SK-N-SH (cell line): ENCODE data around the gene PRICKLE2. TPM values are rescaled to one million over a fixed set of nuclear protein-coding genes. Genes with fewer than 3 reads are reported as not detected.
A peak's percentile ranks its signal among the peaks of the same experiment; 100 is the strongest.

ENCODE experiments used
- CTCF ChIA-PET: fragments of 300-600, 350-600 bp; formaldehyde crosslinking; extraction: SDS; loops from one replicate; lab custom pipeline; 2021; lab: Yijun Ruan, JAX
- POLR2A ChIA-PET: fragments of 350-600 bp; sonication (Branson Sonifier 250); formaldehyde crosslinking; extraction: SDS; loops from one replicate; lab custom pipeline; 2020; ENCODE audit warnings: antibody characterized with exemption, inconsistent platforms; lab: Yijun Ruan, JAX
- DNase-seq: peaks from one replicate; pipeline ENCODE4 v3.0.0; 2012
- H2AFZ ChIP-seq: fragments of 200-600 bp; sonication (generic); 2 replicates; pipeline ENCODE4 v1.8.1; 2016; ENCODE audit warnings: antibody characterized with exemption, mild to moderate bottlenecking, low read depth
- H3F3A ChIP-seq: fragments of 200-600 bp; sonication (generic); replicated peaks from 2 replicates; pipeline ENCODE3; 2016; ENCODE audit warnings: antibody characterized with exemption, mild to moderate bottlenecking; ENCODE audit not compliant: insufficient read depth
- H3K27ac ChIP-seq, 2 experiments: fragments of 200-500 bp in 1 of 2; fragments of 200-600 bp in 1 of 2; sonication (Bioruptor generic) in 1 of 2; sonication (generic), shearing (Covaris generic) in 1 of 2; 2 replicates each; pipeline versions ENCODE4 v1.5.1 to v1.6.1; 2014 to 2016; ENCODE audit warnings: low read depth in 2 of 2, inconsistent platforms in 1 of 2, low read length in 1 of 2, mild to moderate bottlenecking in 1 of 2, mixed read lengths in 1 of 2
- H3K27me3 ChIP-seq: fragments of 200-600 bp; sonication (generic), shearing (Covaris generic); 2 replicates; pipeline ENCODE4 v1.6.1; 2016; ENCODE audit warnings: mixed run types; ENCODE audit not compliant: insufficient read depth
- H3K36me3 ChIP-seq, 2 experiments: fragments of 200-500 bp in 1 of 2; fragments of 200-600 bp in 1 of 2; sonication (Bioruptor generic) in 1 of 2; sonication (generic) in 1 of 2; replicated peaks in 1 of 2; 2 replicates each; pipeline versions ENCODE3 to v1.5.1; 2014 to 2016; ENCODE audit warnings: low read length in 1 of 2, mild to moderate bottlenecking in 1 of 2; ENCODE audit not compliant: insufficient read depth in 2 of 2, control insufficient read depth in 1 of 2
- H3K4me1 ChIP-seq, 2 experiments: fragments of 200-500 bp in 1 of 2; fragments of 200-600 bp in 1 of 2; sonication (Bioruptor generic) in 1 of 2; sonication (generic), shearing (Covaris generic) in 1 of 2; 2 replicates each; pipeline versions ENCODE4 v1.5.1 to v1.6.1; 2014 to 2016; ENCODE audit warnings: low read depth in 1 of 2, low read length in 1 of 2, mixed run types in 1 of 2; ENCODE audit not compliant: insufficient read depth in 2 of 2, control insufficient read depth in 1 of 2
- H3K4me2 ChIP-seq: fragments of 200-600 bp; sonication (generic), shearing (Covaris generic); 2 replicates; pipeline ENCODE4 v1.6.1; 2017; ENCODE audit warnings: mixed run types
- H3K4me3 ChIP-seq, 2 experiments: fragments of 200-500 bp in 1 of 2; fragments of 200-600 bp in 1 of 2; sonication (Bioruptor generic) in 1 of 2; sonication (generic), shearing (Covaris generic) in 1 of 2; 2 replicates each; pipeline versions ENCODE4 v1.5.1 to v1.8.1; 2014 to 2016; ENCODE audit warnings: low read depth in 2 of 2, inconsistent platforms in 1 of 2, low read length in 1 of 2, mild to moderate bottlenecking in 1 of 2, mixed read lengths in 1 of 2, moderate library complexity in 1 of 2
- H3K79me2 ChIP-seq: fragments of 200-600 bp; sonication (generic); 2 replicates; pipeline ENCODE4 v1.8.1; 2017; ENCODE audit warnings: mild to moderate bottlenecking; ENCODE audit not compliant: insufficient read depth
- H3K9ac ChIP-seq: fragments of 200-600 bp; sonication (generic); 2 replicates; pipeline ENCODE4 v1.6.1; 2017; ENCODE audit warnings: mixed run types
- H3K9me2 ChIP-seq: fragments of 200-600 bp; sonication (generic); 2 replicates; pipeline ENCODE4 v1.6.1; 2017; ENCODE audit warnings: mixed run types
- H3K9me3 ChIP-seq: fragments of 200-600 bp; sonication (generic); 2 replicates; pipeline ENCODE4 v1.6.1; 2017; ENCODE audit warnings: mixed run types, mild to moderate bottlenecking, moderate library complexity
- H4K20me1 ChIP-seq: fragments of 200-600 bp; sonication (generic); 2 replicates; pipeline ENCODE4 v1.6.1; 2017; ENCODE audit warnings: mild to moderate bottlenecking, mixed run types; ENCODE audit not compliant: insufficient read depth
- CHD2 ChIP-seq: fragments of 150-350 bp; IDR thresholded peaks from 2 replicates; pipeline ENCODE4 v1.6.1; 2018; ENCODE audit warnings: low read length; ENCODE audit not compliant: partially characterized antibody
- ELF1 ChIP-seq: IDR thresholded peaks from 2 replicates; pipeline ENCODE4 v1.4.0; 2012
- EP300 ChIP-seq, 2 experiments: IDR thresholded peaks; 2 replicates each; pipeline versions ENCODE4 v1.4.0 to v1.6.1; 2012; ENCODE audit warnings: borderline replicate concordance in 1 of 2, low read depth in 1 of 2, low read length in 1 of 2
- EZH2phosphoT487 ChIP-seq: fragments of 200-600 bp; sonication (generic); IDR thresholded peaks from 2 replicates; pipeline ENCODE4 v1.6.1; 2017; ENCODE audit warnings: low read depth, mixed run types, mild to moderate bottlenecking, antibody characterized with exemption, moderate library complexity, borderline replicate concordance
- FOSL2 ChIP-seq: IDR thresholded peaks from 2 replicates; pipeline ENCODE4 v1.4.0; 2012; ENCODE audit warnings: low read depth, mild to moderate bottlenecking, moderate library complexity, borderline replicate concordance
- FOXM1 ChIP-seq: IDR thresholded peaks from 2 replicates; pipeline ENCODE4 v1.4.0; 2012; ENCODE audit warnings: low read depth, mild to moderate bottlenecking
- GABPA ChIP-seq: IDR thresholded peaks from 2 replicates; pipeline ENCODE4 v1.4.0; 2012; ENCODE audit warnings: low read depth, mild to moderate bottlenecking
- GATA2 ChIP-seq: sonication (generic); formaldehyde crosslinking; IDR thresholded peaks from 2 replicates; pipeline ENCODE4 v1.5.0; 2020; ENCODE audit warnings: mild to moderate bottlenecking, missing genetic modification reagents
- IRF3 ChIP-seq: fragments of 150-350 bp; IDR thresholded peaks from 2 replicates; pipeline ENCODE4 v1.6.1; 2016; ENCODE audit warnings: mild to moderate bottlenecking, low read depth, low read length
- JUND ChIP-seq: IDR thresholded peaks from 2 replicates; pipeline ENCODE4 v1.4.0; 2012
- MAX ChIP-seq: IDR thresholded peaks from 2 replicates; pipeline ENCODE4 v1.4.0; 2012; ENCODE audit warnings: low read depth
- MEF2A ChIP-seq: IDR thresholded peaks from 2 replicates; pipeline ENCODE4 v1.4.0; 2012; ENCODE audit warnings: low read depth, borderline replicate concordance
- MXI1 ChIP-seq: IDR thresholded peaks from 2 replicates; pipeline ENCODE4 v1.6.1; 2012; ENCODE audit warnings: mild to moderate bottlenecking, low read depth, low read length, improper control_type of control experiment
- PBX3 ChIP-seq: IDR thresholded peaks from 2 replicates; pipeline ENCODE4; 2012
- POLR2AphosphoS5 ChIP-seq: IDR thresholded peaks from 2 replicates; pipeline ENCODE4 v1.6.1; 2012; ENCODE audit warnings: low read depth, low read length
- RAD21 ChIP-seq: IDR thresholded peaks from 2 replicates; pipeline ENCODE4 v1.6.1; 2012; ENCODE audit warnings: mild to moderate bottlenecking, low read length
- RCOR1 ChIP-seq: fragments of 150-350 bp; IDR thresholded peaks from 2 replicates; pipeline ENCODE4 v1.6.1; 2017; ENCODE audit warnings: antibody characterized with exemption, low read length
- REST ChIP-seq: IDR thresholded peaks from 2 replicates; pipeline ENCODE4 v1.6.1; 2012; ENCODE audit warnings: mild to moderate bottlenecking, low read depth, low read length, moderate library complexity
- RFX5 ChIP-seq: IDR thresholded peaks from 2 replicates; pipeline ENCODE4 v1.6.1; 2012; ENCODE audit warnings: mild to moderate bottlenecking, improper control_type of control experiment, low read length
- SIN3A ChIP-seq: IDR thresholded peaks from 2 replicates; pipeline ENCODE4 v1.6.1; 2012; ENCODE audit warnings: low read depth, mild to moderate bottlenecking, low read length, moderate library complexity, borderline replicate concordance
- SMC3 ChIP-seq: IDR thresholded peaks from 2 replicates; pipeline ENCODE4 v1.6.1; 2012; ENCODE audit warnings: low read depth, low read length, improper control_type of control experiment
- TCF12 ChIP-seq: IDR thresholded peaks from 2 replicates; pipeline ENCODE4 v1.4.0; 2012
- TEAD4 ChIP-seq: IDR thresholded peaks from 2 replicates; pipeline ENCODE4 v1.4.0; 2012; ENCODE audit warnings: mild to moderate bottlenecking, borderline replicate concordance; ENCODE audit not compliant: insufficient read depth
- USF2 ChIP-seq: fragments of 150-350 bp; IDR thresholded peaks from 2 replicates; pipeline ENCODE4 v1.6.1; 2017; ENCODE audit warnings: antibody characterized with exemption, low read length, low read depth, borderline replicate concordance
- YY1 ChIP-seq: IDR thresholded peaks from 2 replicates; pipeline ENCODE4 v1.4.0; 2012; ENCODE audit warnings: low read depth, mild to moderate bottlenecking
- ZBTB33 ChIP-seq: IDR thresholded peaks from 2 replicates; pipeline ENCODE4 v1.4.0; 2012; ENCODE audit warnings: low read depth, borderline replicate concordance
- WGBS: methylation state at CpG from one replicate; pipeline ENCODE4 v1.1.6; 2017; ENCODE audit warnings: low lambda C conversion rate; 5-methylcytosine and 5-hydroxymethylcytosine counted together
- polyA plus RNA-seq, 3 experiments: library from polyadenylated mRNA; depleted of rRNA; stranded (reverse); fragments of >200 nt; gene quantifications; 2 replicates each; pipeline ENCODE4 v1.2.3, GENCODE V29; 2012

The PRICKLE2 gene
- polyA plus RNA-seq, 1 of the 3 experiments (the other 2 are of a cell fraction) = 0.67 TPM

- Histone ChIP-seq H3K9ac (no peak overlapping the region), H3K27ac (no peak overlapping the region; a peak in 1 of 4 replicates), H3F3A (no peaks in the 10 kb centered on the region), H3K79me2 (no peaks in the 10 kb centered on the region), H3K4me2 (no peak overlapping the region), H3K27me3 (no peaks in the 10 kb centered on the region), H3K4me3 (no peak overlapping the region), H3K36me3 (no peaks in the 10 kb centered on the region), H3K9me3 (no peaks in the 10 kb centered on the region), H2AFZ (no peak overlapping the region), H3K4me1 (peaks cover 0 to 12% of the 10 kb centered on the region in 2 experiments; a peak in 2 of 4 replicates), H4K20me1 (no peaks in the 10 kb centered on the region), H3K9me2 (no peaks in the 10 kb centered on the region)
- WGBS = 71% methylated on average over 2 of the region's 3 CpGs
- ChIA-PET CTCF (interaction anchor here (0.9 to 2.1 kb wide), 7 partner anchors 10 to 431 kb away, joined by 3 to 6 read pairs (median 3); no protein-coding TSS in a partner anchor), POLR2A (interaction anchor here (1.1 kb wide), 1 partner anchor 15 kb away, joined by 3 read pairs; no protein-coding TSS in a partner anchor)
- DNase-seq = peak; percentile 73
- no peak for TF ChIP-seq FOXM1
- TF ChIP-seq YY1 = no peak
- no peak for TF ChIP-seq MAX
- no peak for TF ChIP-seq JUND
- TF ChIP-seq CHD2 = peak; percentile 55
- TF ChIP-seq RAD21 = peak; percentile 16; the same call in 1 of the 2 replicates
- TF ChIP-seq GABPA = no peak
- TF ChIP-seq GATA2 (CRISPR knock-in tag) = peak; percentile 92
- TF ChIP-seq ELF1 = no peak
- no peak for TF ChIP-seq POLR2AphosphoS5
- no peak for TF ChIP-seq SIN3A
- no peak for TF ChIP-seq USF2
- TF ChIP-seq TEAD4 = no peak
- TF ChIP-seq REST = no peak
- peak; percentile 18; the same call in 1 of the 2 replicates for TF ChIP-seq SMC3
- TF ChIP-seq MXI1 = peak; percentile 87; the same call in 1 of the 2 replicates
- peak; percentile 13; the same call in 1 of the 2 replicates for TF ChIP-seq TCF12
- no peak for TF ChIP-seq PBX3
- TF ChIP-seq ZBTB33 = no peak
- TF ChIP-seq EZH2phosphoT487 = no peak
- TF ChIP-seq EP300 (IDR thresholded peaks at IDR 0.05; ENCODE audit: borderline replicate concordance in 1 of 2, low read depth in 1 of 2, low read length in 1 of 2) = peak in 1 of 2 experiments; percentile 84; a peak in 1 of 4 replicates
- no peak for TF ChIP-seq IRF3
- no peak; the same call in 1 of the 2 replicates for TF ChIP-seq RFX5
- no peak for TF ChIP-seq MEF2A
- TF ChIP-seq FOSL2 = no peak
- peak; percentile 92 for TF ChIP-seq RCOR1
Observed at GRCh38 chr3:64053581-64053980, 171.7 kb downstream of the PRICKLE2 start.
